Activated CD4-positive, alpha-beta T cell treated with anti-CD3 and anti-CD28 coated beads, Interleukin-2, amount 10 ng/mL, durations not matched to agents 24 days and 14 days (primary cell): Measurements from ENCODE around the gene FOXD2. TPM values are rescaled to one million over a fixed set of nuclear protein-coding genes. Genes with fewer than 3 reads are reported as not detected.

Experiments
- DNase-seq: peaks from one replicate; pipeline ENCODE4 v3.0.0; 2022
- H3K27ac Mint-ChIP-seq: one replicate; pipeline ENCODE4 v1.8.0; 2022; ENCODE audit warnings: mild to moderate bottlenecking, mixed read lengths
- H3K27me3 Mint-ChIP-seq: one replicate; pipeline ENCODE4 v1.8.0; 2022; ENCODE audit warnings: mixed read lengths
- H3K36me3 Mint-ChIP-seq: one replicate; pipeline ENCODE4 v1.8.0; 2022; ENCODE audit warnings: low read depth, mild to moderate bottlenecking, mixed read lengths
- H3K4me1 Mint-ChIP-seq: one replicate; pipeline ENCODE4 v1.8.0; 2021; ENCODE audit warnings: mixed read lengths
- H3K4me3 Mint-ChIP-seq: one replicate; pipeline ENCODE4 v1.8.0; 2022; ENCODE audit warnings: mild to moderate bottlenecking, moderate library complexity, mixed read lengths
- H3K9me3 Mint-ChIP-seq: one replicate; pipeline ENCODE4 v1.8.0; 2021; ENCODE audit warnings: mixed read lengths
- intact Hi-C: fragments of 100-400 bp; cut with micrococcal nuclease; formaldehyde crosslinking; loops from one replicate; pipeline ENCODE4 v1.15.1; 2023
- total RNA-seq: library from RNA; stranded (reverse); gene quantifications from 2 replicates; pipeline ENCODE4 v1.2.3, GENCODE V29; 2022

Gene FOXD2
- total RNA-seq, result 0.07 and 0.09 TPM in 2 replicates

DNA sequence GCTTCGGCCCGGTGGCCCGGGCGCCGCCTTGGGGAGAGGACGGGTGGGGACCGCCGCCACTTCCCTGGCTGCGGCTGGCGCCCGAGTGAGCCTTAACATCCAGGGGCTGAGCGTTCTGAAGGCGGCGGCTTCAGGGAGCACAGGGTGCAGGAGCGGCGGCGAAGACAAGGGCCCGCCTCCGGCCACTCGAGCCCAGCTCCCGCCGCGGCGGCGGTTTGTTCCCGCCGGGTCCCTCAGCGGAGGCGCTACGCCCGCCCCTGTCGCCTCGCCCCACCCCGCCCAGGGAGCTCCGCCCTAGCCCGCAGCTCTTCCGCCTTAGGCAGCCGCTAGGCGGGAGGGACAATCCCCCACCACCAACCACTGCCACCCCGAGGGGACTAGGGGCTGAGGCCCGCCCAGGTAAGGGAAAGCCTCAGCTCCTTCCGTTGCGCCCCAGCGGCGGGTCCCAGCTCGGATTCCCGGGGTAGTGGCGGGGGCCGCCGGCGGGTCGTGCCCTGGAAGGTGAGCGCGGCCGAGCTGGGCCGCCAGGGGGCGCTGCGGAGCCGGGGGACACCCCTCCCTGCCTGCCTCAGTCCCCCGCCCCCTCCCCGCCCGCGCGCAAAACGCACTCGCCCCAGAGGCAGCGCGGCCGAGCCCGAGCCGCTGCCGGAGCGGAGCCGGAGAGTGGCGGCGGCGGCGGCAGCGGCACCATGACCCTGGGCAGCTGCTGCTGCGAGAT lies at the start of gene FOXD2:
Gene FOXD2 (plus strand): TSS at position 598 of the 718 bp plus-strand sequence. CDS start 92 bp downstream, at position 690.
- Mint-ChIP-seq H3K4me1 (peaks cover 27% of the 10 kb centered on the region), H3K9me3 (no peaks in the 10 kb centered on the region), H3K4me3 (peak within 1 kb of the TSS; percentile 97), H3K27ac (peak within 1 kb of the TSS; percentile 85), H3K36me3 (peaks cover 25% of the 10 kb centered on the region), H3K27me3 (peaks cover 32% of the 10 kb centered on the region)
- peak; percentile 97 for DNase-seq
- intact Hi-C loops, result loop anchor here (2.0 to 10.0 kb wide), 5 partner anchors 70 to 953 kb away; partner anchors contain the start of genes CMPK1 and DMBX1

DNA sequence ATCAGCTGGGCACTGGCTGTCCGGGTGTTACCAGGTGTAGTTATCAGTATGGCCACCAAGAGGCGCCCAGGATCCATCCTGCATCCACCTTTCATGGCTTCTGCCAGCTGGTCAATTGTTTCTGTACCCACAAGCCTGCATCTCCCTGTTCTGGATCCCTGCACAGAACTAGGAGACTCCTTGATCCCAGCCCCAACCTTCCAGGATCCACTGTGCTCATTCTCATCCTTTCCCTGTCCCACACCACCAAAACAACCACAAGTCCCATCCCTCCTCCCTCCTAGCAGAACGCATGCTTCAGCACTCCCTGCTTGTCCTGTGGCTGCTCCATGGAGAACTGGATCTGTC lies 49.0 kb upstream of the FOXD2 start:
- no peaks in the 10 kb centered on the region for H3K9me3 Mint-ChIP-seq
- intact Hi-C loops, result loop anchor here (1.0 to 2.0 kb wide), 2 partner anchors 320 to 338 kb away; no protein-coding TSS in a partner anchor

GRCh38 chr1:47389731-47390130 lies 48.1 kb upstream of the FOXD2 start:
- Mint-ChIP-seq H3K4me3 (no peak overlapping the region), H3K27me3 (peaks cover 15% of the 10 kb centered on the region), H3K4me1 (no peaks in the 10 kb centered on the region), H3K9me3 (no peaks in the 10 kb centered on the region), H3K27ac (no peak overlapping the region), H3K36me3 (no peaks in the 10 kb centered on the region)
- intact Hi-C loops, result loop anchor here (2.0 kb wide), 1 partner anchor 337 kb away; no protein-coding TSS in a partner anchor
- no peak for DNase-seq

More for the DNA sequence above, 49.0 kb upstream of the FOXD2 start:
- Mint-ChIP-seq H3K4me3 (no peak overlapping the region), H3K4me1 (no peaks in the 10 kb centered on the region), H3K36me3 (no peaks in the 10 kb centered on the region), H3K27ac (no peak overlapping the region), H3K27me3 (peaks cover 10% of the 10 kb centered on the region)
- peak; percentile 82 for DNase-seq

GRCh38 chr1:47390843-47391242 lies 47.0 kb upstream of the FOXD2 start:
- intact Hi-C loops, result no loop called here
- H3K9me3 Mint-ChIP-seq, result no peaks in the 10 kb centered on the region
- DNase-seq, result no peak
- no peaks in the 10 kb centered on the region for H3K4me1 Mint-ChIP-seq
- H3K27me3 Mint-ChIP-seq, result peaks cover 20% of the 10 kb centered on the region
- H3K4me3 Mint-ChIP-seq, result no peak overlapping the region
- H3K27ac Mint-ChIP-seq, result no peak overlapping the region
- no peaks in the 10 kb centered on the region for H3K36me3 Mint-ChIP-seq

DNA sequence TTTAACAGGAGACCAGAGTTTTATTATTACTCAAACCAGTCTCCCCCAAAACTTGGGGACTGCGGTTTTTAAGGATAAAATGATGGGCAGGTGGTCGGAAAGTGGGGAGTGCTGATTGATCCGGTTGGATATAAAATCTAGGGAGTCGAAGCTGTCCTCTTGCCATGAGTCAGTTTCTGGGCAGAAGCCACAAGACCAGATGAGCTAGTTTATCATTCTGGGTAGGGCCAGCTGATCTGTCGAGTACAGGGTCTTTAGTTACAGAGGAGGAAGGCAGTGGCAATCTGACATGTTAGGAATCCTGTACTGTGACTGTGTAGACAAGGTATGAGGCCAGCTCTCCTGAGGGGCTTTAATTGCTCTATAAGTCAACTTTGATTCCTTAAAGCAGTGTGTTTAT lies 44.7 kb upstream of the FOXD2 start:
- H3K4me1 Mint-ChIP-seq, result no peaks in the 10 kb centered on the region
- H3K4me3 Mint-ChIP-seq, result no peak overlapping the region
- H3K27ac Mint-ChIP-seq, result no peak overlapping the region
- no peaks in the 10 kb centered on the region for H3K9me3 Mint-ChIP-seq
- DNase-seq, result no peak
- no peaks in the 10 kb centered on the region for H3K36me3 Mint-ChIP-seq
- H3K27me3 Mint-ChIP-seq, result peaks cover 24% of the 10 kb centered on the region
- intact Hi-C loops, result no loop called here

DNA sequence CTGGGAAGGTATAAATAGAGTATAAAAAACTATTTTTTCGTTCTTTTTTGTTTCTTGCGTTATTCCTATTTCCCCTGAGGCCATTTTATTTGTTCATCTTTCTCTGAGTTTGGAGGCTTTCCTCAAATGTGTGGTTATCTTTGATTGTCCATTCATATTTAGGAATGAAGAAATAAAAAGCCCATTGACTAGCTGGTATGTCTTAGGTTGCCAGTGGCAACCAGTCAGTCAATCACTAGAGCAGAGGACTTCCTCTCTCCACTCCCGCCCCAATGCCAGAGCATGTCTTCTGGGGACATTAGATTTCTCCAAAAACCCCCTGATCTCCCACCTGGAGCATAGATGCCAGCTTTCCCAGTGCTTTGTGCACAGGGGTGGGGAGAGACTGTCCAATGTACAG lies 42.4 kb upstream of the FOXD2 start:
- H3K4me1 Mint-ChIP-seq, result no peaks in the 10 kb centered on the region
- DNase-seq, result no peak
- no peaks in the 10 kb centered on the region for H3K9me3 Mint-ChIP-seq
- intact Hi-C loops, result no loop called here
- no peak overlapping the region for H3K27ac Mint-ChIP-seq
- peaks cover 22% of the 10 kb centered on the region for H3K27me3 Mint-ChIP-seq
- no peak overlapping the region for H3K4me3 Mint-ChIP-seq
- H3K36me3 Mint-ChIP-seq, result no peaks in the 10 kb centered on the region

DNA sequence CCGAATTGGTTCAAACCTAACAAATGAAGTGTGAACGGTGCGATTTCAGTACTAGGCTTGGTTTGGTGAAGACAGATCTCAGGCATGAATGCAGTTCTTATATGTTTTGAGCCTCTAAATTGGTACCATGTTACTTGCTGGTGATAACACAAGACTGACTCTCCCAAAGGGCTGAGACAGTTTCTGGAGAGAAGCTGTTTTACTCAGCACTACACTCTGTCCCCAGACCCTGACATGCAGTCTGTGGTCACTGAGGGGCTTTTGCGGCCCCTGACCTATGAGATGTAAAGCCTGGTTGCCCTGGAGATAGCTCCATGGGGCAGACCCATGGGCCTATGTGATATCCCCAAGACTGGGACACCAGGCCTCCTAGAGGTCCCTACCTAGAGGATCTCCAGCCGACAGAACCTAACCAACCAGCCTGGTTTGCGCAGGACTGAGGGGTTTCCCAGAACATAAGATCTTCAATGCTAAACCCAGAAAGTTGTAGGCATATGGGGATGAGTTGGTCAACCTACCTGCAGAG lies 41.1 kb upstream of the FOXD2 start:
- intact Hi-C loops, result no loop called here
- H3K27me3 Mint-ChIP-seq, result peaks cover 31% of the 10 kb centered on the region
- no peaks in the 10 kb centered on the region for H3K36me3 Mint-ChIP-seq

DNA sequence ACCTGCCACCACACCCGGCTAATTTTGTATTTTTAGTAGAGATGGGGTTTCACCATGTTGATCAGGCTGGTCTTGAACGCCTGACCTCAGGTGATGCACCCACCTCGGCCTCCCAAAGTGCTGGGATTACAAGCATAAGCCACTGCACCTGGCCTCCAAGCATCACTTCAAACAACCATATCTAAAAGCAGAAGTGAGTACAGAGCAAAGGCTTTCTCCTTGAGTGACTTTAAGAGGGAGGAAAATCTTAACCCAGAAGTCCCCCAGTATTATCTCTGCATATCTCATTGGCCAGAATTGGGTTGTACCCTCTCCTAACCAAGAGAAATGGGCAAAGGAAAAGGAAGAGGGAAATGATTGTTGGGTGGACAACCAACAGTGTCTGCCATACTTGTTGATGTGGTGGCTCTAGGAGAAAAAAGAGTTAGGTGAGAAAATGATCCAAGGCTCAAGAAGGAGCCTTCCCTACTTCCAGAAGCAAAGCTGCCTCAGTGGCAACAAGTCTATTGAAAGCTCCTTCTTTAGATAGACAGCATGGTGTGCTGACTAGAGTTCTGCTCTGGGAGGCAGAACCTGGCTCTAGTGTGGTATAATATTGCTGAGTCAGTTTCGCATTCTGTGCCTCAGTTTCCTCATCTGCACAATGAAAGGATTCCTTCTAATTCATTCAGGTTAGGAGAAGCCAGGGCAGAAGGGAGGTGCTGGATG lies 38.6 kb upstream of the FOXD2 start:
- Mint-ChIP-seq H3K27ac (no peak overlapping the region), H3K4me3 (no peak overlapping the region), H3K27me3 (peaks cover 30% of the 10 kb centered on the region), H3K36me3 (no peaks in the 10 kb centered on the region), H3K4me1 (no peaks in the 10 kb centered on the region), H3K9me3 (no peaks in the 10 kb centered on the region)
- intact Hi-C loops, result no loop called here
- no peak for DNase-seq

More for the DNA sequence above, 41.1 kb upstream of the FOXD2 start:
- Mint-ChIP-seq H3K27ac (no peak overlapping the region), H3K9me3 (no peaks in the 10 kb centered on the region), H3K4me1 (no peaks in the 10 kb centered on the region), H3K4me3 (no peak overlapping the region)
- no peak for DNase-seq

DNA sequence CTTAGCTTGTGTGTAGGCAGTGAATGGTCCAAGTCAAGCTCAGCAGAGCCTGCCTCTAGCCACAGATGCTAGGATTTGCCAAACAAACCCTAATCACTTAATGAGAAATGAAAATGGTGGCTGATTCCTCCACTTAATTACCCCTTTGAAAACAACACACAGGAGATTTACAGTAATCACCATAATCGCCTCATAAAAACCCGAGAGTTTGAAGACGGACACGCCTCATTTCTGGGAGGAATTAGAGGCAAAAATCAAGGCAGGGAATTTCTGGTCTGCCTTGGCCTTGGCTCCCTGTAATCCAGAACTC lies 38.0 kb upstream of the FOXD2 start:
- Mint-ChIP-seq H3K27me3 (peaks cover 27% of the 10 kb centered on the region), H3K27ac (no peak overlapping the region)

GRCh38 chr1:47401761-47402160 lies 36.1 kb upstream of the FOXD2 start:
- H3K9me3 Mint-ChIP-seq, result no peaks in the 10 kb centered on the region
- intact Hi-C loops, result no loop called here
- no peaks in the 10 kb centered on the region for H3K4me1 Mint-ChIP-seq
- H3K27ac Mint-ChIP-seq, result no peak overlapping the region
- H3K4me3 Mint-ChIP-seq, result no peak overlapping the region
- H3K27me3 Mint-ChIP-seq, result peaks cover 29% of the 10 kb centered on the region
- DNase-seq, result no peak
- no peaks in the 10 kb centered on the region for H3K36me3 Mint-ChIP-seq

More for the DNA sequence above, 38.0 kb upstream of the FOXD2 start:
- H3K4me1 Mint-ChIP-seq, result no peaks in the 10 kb centered on the region
- intact Hi-C loops, result no loop called here
- H3K36me3 Mint-ChIP-seq, result no peaks in the 10 kb centered on the region
- no peaks in the 10 kb centered on the region for H3K9me3 Mint-ChIP-seq
- no peak overlapping the region for H3K4me3 Mint-ChIP-seq
- no peak for DNase-seq

- no peak for DNase-seq
- Mint-ChIP-seq H3K4me3 (no peak overlapping the region), H3K27me3 (peaks cover 25% of the 10 kb centered on the region), H3K4me1 (no peaks in the 10 kb centered on the region), H3K36me3 (no peaks in the 10 kb centered on the region), H3K9me3 (no peaks in the 10 kb centered on the region), H3K27ac (no peak overlapping the region)
- intact Hi-C loops, result no loop called here
Measured at GRCh38 chr1:47402591-47402990, 35.3 kb upstream of the FOXD2 start.

- no peaks in the 10 kb centered on the region for H3K9me3 Mint-ChIP-seq
- no peaks in the 10 kb centered on the region for H3K36me3 Mint-ChIP-seq
- no peak overlapping the region for H3K4me3 Mint-ChIP-seq
- H3K27ac Mint-ChIP-seq, result no peak overlapping the region
- H3K4me1 Mint-ChIP-seq, result no peaks in the 10 kb centered on the region
- DNase-seq, result no peak
- intact Hi-C loops, result no loop called here
- peaks cover 28% of the 10 kb centered on the region for H3K27me3 Mint-ChIP-seq
Measured at GRCh38 chr1:47403321-47403910, 34.4 kb upstream of the FOXD2 start.

DNA sequence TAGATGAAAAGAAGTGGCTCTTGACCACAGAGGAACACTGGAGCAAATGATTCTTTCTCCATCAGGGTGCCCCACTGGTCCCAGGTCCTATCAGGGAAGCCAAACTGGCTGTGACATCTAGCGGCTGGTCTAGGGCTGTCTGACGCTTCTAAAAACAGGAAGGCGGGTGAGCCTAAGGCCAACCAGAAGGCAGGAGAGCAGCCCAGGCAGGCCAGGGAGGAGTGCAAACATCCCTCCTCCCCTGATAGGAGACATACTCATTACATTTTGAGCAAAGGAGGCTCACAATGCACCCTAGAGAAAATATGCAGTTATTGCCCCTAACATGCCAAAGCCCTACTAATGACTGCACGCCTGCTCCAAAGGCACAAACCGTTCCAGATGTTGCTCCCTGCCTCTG lies 32.1 kb upstream of the FOXD2 start:
- Mint-ChIP-seq H3K9me3 (no peaks in the 10 kb centered on the region), H3K4me1 (no peaks in the 10 kb centered on the region), H3K4me3 (no peak overlapping the region), H3K27ac (no peak overlapping the region), H3K27me3 (peaks cover 38% of the 10 kb centered on the region), H3K36me3 (no peaks in the 10 kb centered on the region)
- no peak for DNase-seq
- intact Hi-C loops, result no loop called here

DNA sequence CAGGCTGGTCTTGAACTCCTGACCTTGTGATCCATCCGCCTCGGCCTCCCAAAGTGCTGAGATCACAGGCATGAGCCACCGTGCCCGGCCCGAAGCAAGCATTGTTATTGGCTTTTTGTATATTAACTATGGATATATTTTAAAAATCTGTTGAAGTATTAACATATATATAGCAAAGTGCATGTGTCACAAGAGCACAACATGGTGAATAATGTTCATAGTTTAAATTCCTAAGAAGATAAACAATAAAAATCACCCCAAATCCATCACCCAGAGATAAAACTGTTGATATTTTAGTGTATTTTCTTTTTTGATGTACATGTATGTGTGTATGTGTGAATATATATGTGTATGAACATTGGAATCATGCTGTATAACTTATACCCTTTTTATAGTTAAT lies 30.9 kb upstream of the FOXD2 start:
- Mint-ChIP-seq H3K4me1 (no peaks in the 10 kb centered on the region), H3K27ac (no peak overlapping the region), H3K9me3 (no peaks in the 10 kb centered on the region), H3K27me3 (peaks cover 31% of the 10 kb centered on the region), H3K36me3 (no peaks in the 10 kb centered on the region), H3K4me3 (no peak overlapping the region)
- intact Hi-C loops, result no loop called here
- DNase-seq, result no peak
